ENCODE results near the gene PIAS4.
"Not testable (repeated sequence)": the region's sequence is repeated elsewhere in the genome, so short reads cannot be mapped to it uniquely, and the experiment has no call there.

PIAS4 gene, protein sequence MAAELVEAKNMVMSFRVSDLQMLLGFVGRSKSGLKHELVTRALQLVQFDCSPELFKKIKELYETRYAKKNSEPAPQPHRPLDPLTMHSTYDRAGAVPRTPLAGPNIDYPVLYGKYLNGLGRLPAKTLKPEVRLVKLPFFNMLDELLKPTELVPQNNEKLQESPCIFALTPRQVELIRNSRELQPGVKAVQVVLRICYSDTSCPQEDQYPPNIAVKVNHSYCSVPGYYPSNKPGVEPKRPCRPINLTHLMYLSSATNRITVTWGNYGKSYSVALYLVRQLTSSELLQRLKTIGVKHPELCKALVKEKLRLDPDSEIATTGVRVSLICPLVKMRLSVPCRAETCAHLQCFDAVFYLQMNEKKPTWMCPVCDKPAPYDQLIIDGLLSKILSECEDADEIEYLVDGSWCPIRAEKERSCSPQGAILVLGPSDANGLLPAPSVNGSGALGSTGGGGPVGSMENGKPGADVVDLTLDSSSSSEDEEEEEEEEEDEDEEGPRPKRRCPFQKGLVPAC

DNA sequence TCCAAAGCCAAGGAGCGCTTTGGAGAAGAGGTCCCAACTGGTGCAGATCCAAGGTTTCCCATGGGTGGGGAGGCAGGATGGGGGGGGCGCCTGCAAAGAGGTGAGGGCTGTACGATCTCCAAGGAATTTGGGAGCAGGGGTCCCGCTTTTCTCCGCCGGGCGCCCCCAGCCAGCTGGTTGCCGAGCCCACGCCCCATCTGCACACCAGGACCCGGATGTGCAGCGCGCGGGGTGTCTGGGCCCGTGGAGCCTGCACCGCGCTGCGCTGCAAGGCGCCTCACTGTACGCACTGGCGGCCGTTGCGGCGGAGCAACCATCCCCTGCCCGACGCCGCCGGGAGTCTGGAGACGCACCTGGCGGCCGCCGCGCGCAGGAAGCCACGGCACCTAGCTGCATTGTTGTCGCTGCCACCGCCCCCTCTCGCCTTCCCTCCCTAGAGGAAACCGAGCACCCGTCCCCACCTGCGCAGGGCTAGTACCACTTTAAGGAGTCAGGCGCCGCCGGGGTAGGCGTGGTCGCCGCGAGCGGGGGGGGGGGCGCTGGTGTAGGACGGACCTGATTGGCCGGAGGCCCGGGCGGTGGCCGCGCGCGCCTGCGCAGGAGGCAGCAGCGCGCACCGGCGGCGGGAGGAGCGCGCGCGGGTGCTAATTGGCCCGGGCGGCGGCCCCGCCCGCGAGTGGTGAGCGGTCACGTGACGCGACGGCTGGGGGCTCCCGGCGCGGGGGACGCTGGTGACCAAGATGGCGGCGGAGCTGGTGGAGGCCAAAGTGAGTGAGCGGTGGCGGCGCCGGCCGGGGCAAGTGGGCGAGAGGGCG, at the start of gene PIAS4:
Gene PIAS4, plus strand, starts transcription at position 716 of the 815 bp plus-strand sequence. Its CDS starts 25 bp downstream, at position 741.
- Mint-ChIP-seq H3K27me3 (ENCODE audit: low read depth) (no peaks in the 10 kb centered on the region), H3K36me3 (ENCODE audit: low read depth) (no peaks in the 10 kb centered on the region), H3K4me3 (peak within 1 kb of the TSS; percentile 85), H3K27ac (peak within 1 kb of the TSS; percentile 85), H3K9me3 (no peaks in the 10 kb centered on the region), H3K4me1 (ENCODE audit: low read depth) (peaks cover 13% of the 10 kb centered on the region)
- DNase-seq (ENCODE audit: low spot score), result peak; percentile 96

DNA sequence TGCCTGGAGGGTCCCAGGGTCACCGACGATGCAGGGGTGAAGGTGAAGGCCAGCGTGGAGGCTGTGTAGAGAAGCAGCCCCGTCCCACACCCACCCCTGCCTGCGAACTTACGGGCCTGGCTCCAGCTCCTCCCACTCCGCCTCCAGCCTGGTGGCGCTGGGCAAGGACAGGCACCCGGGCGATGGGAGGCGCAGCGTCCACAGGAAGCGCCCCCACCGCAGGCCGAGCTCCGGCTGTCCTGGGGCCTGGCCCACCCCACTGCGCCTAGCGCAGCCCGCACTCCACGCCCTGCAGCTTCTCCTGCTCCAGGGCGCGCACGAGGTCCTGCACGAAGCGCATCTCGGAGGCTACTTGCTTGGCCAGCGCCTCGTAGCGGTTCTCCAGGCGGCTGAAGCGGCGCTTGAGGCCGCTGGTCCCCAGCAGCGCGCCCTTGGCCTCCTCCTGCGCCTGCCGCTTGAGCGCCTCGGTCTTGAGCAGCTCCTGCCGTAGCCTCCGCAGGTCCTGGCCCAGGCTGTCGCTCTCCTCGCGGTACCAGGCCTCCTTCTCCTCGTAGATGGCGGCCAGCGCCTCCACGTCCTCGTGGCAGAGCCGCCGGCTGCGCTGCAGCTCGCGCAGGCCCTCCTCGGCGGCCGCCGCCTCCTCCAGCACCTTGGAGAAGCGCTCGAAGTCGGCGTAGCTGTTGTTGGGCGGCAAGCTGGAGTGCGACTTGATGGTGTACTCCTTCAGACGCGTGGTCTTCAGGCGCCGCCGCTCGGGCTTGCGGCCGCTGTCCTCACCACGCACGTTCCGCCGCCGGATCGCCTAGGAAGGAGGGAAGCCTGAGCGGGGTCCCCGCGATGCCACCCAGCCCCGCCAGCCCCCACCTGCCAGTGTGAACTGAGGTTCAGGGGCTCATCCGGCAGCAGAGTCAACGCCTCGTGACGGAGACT, 48.4 kb upstream of the PIAS4 start:
- Mint-ChIP-seq H3K4me3 (no peak overlapping the region), H3K27ac (no peak overlapping the region), H3K4me1 (ENCODE audit: low read depth) (no peaks in the 10 kb centered on the region), H3K9me3 (no peaks in the 10 kb centered on the region), H3K27me3 (ENCODE audit: low read depth) (no peaks in the 10 kb centered on the region), H3K36me3 (ENCODE audit: low read depth) (peaks cover 4% of the 10 kb centered on the region)
- DNase-seq (ENCODE audit: low spot score), result no peak

DNA sequence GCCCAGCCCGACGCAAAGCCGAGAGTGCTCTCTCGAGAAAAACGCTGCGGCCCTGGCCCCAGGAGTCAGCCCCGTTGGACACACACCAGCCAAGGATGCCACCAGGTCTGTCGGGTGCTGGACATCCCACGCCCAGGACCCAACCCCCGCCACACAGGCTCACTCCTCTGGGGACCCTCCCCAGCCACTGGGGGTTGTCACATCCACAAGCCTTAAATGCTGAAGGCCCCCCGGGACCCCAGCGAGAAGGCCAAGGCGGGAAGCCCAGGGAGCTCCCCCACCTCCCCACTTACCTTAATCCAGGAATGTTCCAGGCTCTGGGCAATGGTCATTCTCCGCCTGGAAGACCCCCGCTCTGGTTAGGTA, 47.8 kb upstream of the PIAS4 start:
- H3K4me1 Mint-ChIP-seq (ENCODE audit: low read depth), result no peaks in the 10 kb centered on the region
- H3K27me3 Mint-ChIP-seq (ENCODE audit: low read depth), result no peaks in the 10 kb centered on the region
- H3K4me3 Mint-ChIP-seq, result no peak overlapping the region
- peaks cover 7% of the 10 kb centered on the region for H3K36me3 Mint-ChIP-seq (ENCODE audit: low read depth)
- no peaks in the 10 kb centered on the region for H3K9me3 Mint-ChIP-seq
- no peak overlapping the region for H3K27ac Mint-ChIP-seq
- no peak for DNase-seq (ENCODE audit: low spot score)

DNA sequence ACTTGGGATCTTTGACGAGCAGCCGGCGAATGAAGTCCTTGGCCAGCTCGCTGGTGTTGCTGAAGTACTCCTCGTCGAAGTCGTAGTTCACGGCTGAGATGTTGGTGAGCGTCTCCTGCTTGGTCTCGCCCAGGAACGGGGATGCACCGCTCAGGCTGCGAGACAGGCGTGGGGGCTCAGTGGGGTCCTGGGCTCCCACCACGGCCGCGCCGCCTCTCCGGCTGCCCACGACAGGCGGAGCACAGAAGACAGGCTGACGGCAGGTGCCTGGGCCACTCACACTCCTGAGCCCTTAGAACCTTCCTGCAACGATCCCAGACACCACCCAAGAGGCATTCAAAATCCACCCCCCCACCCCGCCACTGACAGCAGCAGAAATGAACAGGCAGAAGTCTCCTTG, 46.5 kb upstream of the PIAS4 start:
- Mint-ChIP-seq H3K27ac (no peak overlapping the region), H3K36me3 (ENCODE audit: low read depth) (peaks cover 10% of the 10 kb centered on the region), H3K4me3 (no peak overlapping the region)

DNA sequence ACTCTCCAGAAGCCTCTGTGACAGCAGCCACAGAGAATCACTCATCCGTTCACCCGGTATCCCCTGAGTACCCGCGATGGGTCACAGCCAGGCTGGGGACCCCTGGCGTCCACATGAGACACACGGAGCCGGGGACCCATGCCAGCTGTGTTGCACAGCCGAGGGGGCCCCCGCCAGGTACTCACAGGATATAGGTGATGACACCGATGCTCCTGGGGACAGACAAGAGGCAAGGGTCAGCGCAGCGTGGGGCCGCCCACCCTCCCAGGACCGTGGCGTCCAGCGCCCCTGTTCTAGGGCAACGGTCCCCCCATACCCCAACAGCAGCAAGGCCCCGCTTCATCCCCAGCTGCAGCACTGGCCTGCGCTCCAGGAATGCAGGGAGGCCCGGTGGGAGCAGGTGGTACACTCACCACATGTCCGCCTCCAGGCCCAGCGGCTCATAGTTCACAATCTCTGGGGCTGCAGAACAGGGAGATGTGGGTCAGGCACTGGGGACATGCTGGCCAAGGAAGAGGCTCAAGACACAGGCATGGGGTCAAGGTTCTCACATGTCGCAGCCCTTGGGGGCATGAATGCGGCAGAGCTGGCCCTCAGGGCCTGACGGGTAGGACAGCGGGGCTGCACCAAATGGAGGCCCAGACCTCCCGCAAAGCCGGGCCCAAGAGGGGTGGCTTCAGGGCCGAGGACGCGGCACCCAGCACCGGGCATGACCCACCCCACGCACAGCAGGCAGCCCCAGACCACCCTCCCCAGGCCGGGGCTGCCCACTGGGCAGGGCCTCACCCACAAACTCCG, 43.9 kb upstream of the PIAS4 start:
- Mint-ChIP-seq H3K27me3 (ENCODE audit: low read depth) (no peaks in the 10 kb centered on the region), H3K4me3 (no peak overlapping the region), H3K4me1 (ENCODE audit: low read depth) (no peaks in the 10 kb centered on the region), H3K9me3 (no peaks in the 10 kb centered on the region), H3K36me3 (ENCODE audit: low read depth) (peaks cover 18% of the 10 kb centered on the region), H3K27ac (no peak overlapping the region)
- DNase-seq (ENCODE audit: low spot score), result no peak

More for the DNA sequence above, 46.5 kb upstream of the PIAS4 start:
- Mint-ChIP-seq H3K9me3 (no peaks in the 10 kb centered on the region), H3K4me1 (ENCODE audit: low read depth) (no peaks in the 10 kb centered on the region), H3K27me3 (ENCODE audit: low read depth) (no peaks in the 10 kb centered on the region)
- no peak for DNase-seq (ENCODE audit: low spot score)

DNA sequence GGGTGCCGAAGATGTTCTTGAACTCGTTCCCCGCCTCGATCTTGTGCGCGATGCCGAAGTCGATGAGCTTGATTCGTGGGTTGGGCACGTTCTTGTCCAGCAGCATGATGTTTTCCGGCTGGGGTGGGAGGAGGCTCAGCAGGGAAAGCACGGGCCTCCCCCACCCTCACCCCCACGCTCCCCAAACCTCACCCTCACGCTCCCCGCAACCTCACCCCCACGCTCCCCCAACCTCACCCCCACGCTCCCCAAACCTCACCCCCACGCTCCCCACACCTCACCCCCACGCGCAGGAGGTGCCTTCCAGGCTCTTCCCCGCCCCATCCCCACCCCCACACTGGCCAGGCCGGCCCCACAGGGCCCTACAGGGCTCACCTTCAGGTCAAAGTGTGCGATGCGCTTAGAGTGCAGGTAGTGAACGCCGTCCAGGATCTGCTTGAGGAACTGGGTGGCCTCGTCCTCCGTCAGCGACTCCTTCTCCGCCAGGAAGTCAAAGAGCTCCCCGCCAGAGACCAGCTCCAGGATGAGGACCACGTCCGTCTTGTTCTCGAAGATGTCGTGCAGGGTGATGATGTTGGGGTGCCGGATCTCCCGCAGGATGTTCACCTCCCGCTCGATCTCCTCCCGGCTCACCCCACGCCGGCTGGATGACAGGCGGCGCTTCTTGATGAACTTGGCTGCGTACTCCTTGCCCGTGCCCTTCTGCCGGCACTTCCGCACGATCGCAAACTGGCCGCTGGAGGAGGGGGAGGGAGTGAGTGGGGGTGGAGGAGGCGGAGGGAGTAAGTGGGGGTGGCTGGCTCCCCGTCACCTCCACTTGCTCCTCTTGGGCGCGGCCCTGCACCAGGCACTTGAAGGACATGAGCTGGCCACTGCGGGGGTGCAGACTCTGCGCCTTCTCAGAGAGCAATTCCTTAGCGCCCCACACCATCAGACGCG, 43.0 kb upstream of the PIAS4 start:
- Mint-ChIP-seq H3K9me3 (no peaks in the 10 kb centered on the region), H3K36me3 (ENCODE audit: low read depth) (peaks cover 20% of the 10 kb centered on the region), H3K4me3 (no peak overlapping the region), H3K4me1 (ENCODE audit: low read depth) (no peaks in the 10 kb centered on the region), H3K27ac (no peak overlapping the region), H3K27me3 (ENCODE audit: low read depth) (no peaks in the 10 kb centered on the region)
- DNase-seq (ENCODE audit: low spot score), result no peak

DNA sequence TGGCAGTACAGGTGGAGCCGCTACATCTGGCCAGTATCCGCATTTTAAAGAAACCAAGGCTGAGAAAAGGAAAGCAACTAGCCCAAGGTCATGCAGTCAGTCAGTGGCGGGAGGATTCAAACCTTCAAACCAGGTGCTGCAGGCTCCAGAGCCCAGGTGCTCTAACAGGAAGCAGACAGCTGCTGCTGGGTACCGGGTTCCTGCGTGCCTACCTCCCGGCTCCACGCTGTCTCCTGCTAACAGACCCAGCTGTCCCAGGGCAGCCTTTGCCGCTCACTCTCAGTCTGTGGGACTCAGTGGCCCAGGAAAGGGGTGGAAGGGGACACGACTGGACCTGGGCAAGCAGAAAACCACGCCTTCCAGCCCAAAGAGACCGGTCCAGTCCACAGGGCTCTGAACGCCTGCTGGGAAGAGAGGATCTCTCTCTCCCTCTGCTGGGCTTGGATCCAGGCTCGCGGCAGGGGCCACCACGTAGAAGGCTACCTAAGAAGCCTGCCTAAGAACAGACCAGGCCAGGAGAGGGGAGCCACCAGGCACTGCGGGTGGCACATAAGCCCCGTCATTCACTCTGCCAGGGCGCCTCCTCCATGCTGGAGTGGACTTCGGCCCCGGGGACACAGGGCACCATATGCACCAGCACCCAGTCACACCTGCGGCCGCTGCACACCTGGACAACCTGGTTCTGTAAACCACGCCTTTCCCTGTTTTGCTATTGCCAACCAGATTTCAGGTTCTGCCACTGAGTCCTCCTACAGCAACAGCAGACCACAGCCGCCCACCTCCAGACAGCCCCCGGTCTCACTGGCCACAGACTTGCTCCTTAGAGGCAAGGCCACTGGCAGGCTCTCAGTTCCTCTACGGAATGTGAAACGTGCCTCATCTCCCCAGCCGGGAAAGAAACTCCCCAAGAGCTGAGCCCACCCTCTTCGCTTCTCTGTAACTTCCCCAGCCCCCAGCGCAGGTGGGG, 41.2 kb upstream of the PIAS4 start:
- Mint-ChIP-seq H3K27ac (no peak overlapping the region), H3K4me1 (ENCODE audit: low read depth) (peaks cover 8% of the 10 kb centered on the region), H3K9me3 (no peaks in the 10 kb centered on the region), H3K27me3 (ENCODE audit: low read depth) (no peaks in the 10 kb centered on the region), H3K36me3 (ENCODE audit: low read depth) (peaks cover 22% of the 10 kb centered on the region), H3K4me3 (no peak overlapping the region)
- DNase-seq (ENCODE audit: low spot score), result no peak

DNA sequence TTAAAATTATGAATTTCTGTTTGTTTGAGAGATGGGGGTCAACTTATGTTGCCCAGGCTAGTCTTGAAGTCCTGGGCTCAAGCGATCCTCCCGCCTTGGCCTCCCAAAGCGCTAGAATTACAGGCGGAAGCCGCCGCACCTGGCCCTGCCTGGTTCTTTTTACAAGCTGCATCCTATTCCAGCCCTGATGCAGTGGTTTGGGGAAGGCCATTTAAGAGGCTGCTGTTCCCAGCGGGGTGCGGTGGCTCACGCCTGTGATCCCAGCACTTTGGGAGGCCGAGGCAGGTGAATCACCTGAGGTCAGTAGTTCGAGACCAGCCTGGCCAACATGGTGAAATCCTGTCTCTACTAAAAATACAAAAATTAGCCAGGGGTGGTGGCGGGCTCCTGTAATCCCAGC, 39.6 kb upstream of the PIAS4 start:
- H3K36me3 Mint-ChIP-seq (ENCODE audit: low read depth), result peaks cover 25% of the 10 kb centered on the region
- DNase-seq (ENCODE audit: low spot score); H3K4me1 Mint-ChIP-seq (ENCODE audit: low read depth); H3K4me3 Mint-ChIP-seq; H3K27ac Mint-ChIP-seq; H3K9me3 Mint-ChIP-seq; H3K27me3 Mint-ChIP-seq (ENCODE audit: low read depth): not testable (repeated sequence)

DNA sequence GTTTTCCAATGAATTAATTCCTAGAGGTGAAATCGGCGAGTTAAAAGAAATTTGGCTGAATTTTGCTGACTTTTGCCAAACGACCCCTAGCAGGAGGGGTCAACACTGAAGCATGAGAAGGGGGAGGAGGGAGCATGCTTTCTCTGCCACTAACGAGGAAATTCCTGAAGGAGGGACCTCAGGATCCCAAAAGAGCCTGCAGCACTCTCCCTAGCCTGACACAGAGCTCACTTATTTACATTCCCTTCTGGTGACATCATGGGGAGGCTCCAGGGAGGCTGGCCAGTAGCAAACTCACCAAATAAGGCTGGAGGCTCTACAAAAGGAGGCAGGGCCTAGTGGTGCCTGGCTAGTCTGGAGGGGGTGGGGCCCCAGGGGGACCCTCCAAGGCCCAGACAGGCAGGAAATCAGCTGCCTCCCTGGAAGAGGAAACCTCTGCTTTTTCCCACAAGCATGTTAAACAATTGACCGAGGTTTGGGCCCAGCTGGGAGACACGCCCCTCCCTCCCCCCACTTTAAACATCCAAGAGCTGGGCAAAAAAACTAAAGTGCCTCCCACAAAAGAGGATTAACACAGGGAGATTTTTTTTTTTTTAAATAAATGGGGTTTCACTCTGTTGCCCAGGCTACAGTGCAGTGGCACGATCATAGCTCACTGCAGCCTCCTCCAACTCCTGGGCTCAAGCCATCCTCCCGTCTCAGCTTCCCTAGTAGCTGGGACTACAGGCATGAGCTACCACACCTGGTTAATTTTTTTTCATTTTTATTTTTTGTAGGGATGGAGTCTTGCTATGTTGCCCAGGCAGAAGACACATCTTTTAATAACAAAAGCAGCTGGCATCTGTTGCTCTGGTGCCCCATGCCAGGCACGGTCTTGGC, 38.7 kb upstream of the PIAS4 start:
- Mint-ChIP-seq H3K27ac (peak overlapping the region; percentile 26), H3K36me3 (ENCODE audit: low read depth) (peaks cover 20% of the 10 kb centered on the region), H3K9me3 (no peaks in the 10 kb centered on the region), H3K4me1 (ENCODE audit: low read depth) (peaks cover 8% of the 10 kb centered on the region), H3K4me3 (peak overlapping the region; percentile 29), H3K27me3 (ENCODE audit: low read depth) (no peaks in the 10 kb centered on the region)
- DNase-seq (ENCODE audit: low spot score), result no peak

DNA sequence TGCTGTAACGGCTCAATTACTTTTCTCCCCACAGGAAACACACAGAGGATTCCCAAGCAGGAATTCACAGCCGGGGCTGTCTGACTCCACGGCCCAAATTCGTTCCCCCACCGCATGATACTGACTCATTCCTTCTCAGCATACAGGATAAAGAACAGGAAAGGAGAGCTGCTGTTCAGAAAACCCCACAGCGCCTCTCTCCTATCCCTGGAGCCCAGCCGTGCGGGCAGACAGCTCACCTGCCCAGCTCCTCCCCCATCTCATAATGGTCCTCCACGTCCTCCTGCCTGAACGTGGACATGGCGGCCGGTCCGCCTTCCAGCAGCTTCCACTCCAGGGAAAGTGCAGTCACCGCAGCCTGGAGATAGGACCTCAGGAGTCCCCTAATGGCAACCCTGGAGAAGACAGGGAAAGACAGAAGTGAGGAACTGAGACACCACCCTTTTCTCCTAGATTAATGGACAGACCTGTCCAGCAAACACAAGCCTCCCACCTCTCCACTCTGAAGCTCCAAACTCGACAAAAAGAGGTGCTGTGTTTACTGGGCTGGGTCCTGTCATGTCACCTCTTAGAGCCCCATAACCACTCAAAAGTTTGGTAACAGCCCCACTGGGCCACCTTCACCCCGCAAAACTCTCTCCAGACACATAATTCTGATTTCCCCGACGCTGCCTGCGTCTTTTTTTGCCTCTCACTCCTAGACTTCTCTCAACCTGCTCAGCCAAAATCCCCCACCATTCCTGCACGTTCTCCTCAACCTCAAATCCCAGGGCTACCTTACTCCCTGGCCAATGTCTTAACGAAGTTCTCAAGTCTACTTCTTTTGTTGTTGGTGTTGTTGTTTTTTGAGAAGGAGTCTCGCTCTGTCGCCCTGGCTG, 37.9 kb upstream of the PIAS4 start:
- H3K27ac Mint-ChIP-seq, result peak overlapping the region; percentile 74
- H3K36me3 Mint-ChIP-seq (ENCODE audit: low read depth), result peaks cover 18% of the 10 kb centered on the region
- H3K4me3 Mint-ChIP-seq, result peak overlapping the region; percentile 93
- no peak for DNase-seq (ENCODE audit: low spot score)
- H3K4me1 Mint-ChIP-seq (ENCODE audit: low read depth), result peaks cover 8% of the 10 kb centered on the region
- H3K27me3 Mint-ChIP-seq (ENCODE audit: low read depth), result no peaks in the 10 kb centered on the region
- no peaks in the 10 kb centered on the region for H3K9me3 Mint-ChIP-seq
